GM21717 (cell line): Measurements from ENCODE around the gene ACY1.
"Not testable (repeated sequence)": the region's sequence is repeated elsewhere in the genome, so short reads cannot be mapped to it uniquely, and the experiment has no call there.

Source experiments
- ATAC-seq: cut with Tn5 transposase; IDR thresholded peaks from one replicate; pipeline ENCODE4 v1.9.1; 2021; ENCODE audit warnings: mild to moderate bottlenecking, moderate library complexity; ENCODE audit not compliant: unreplicated experiment

ACY1 gene

DNA sequence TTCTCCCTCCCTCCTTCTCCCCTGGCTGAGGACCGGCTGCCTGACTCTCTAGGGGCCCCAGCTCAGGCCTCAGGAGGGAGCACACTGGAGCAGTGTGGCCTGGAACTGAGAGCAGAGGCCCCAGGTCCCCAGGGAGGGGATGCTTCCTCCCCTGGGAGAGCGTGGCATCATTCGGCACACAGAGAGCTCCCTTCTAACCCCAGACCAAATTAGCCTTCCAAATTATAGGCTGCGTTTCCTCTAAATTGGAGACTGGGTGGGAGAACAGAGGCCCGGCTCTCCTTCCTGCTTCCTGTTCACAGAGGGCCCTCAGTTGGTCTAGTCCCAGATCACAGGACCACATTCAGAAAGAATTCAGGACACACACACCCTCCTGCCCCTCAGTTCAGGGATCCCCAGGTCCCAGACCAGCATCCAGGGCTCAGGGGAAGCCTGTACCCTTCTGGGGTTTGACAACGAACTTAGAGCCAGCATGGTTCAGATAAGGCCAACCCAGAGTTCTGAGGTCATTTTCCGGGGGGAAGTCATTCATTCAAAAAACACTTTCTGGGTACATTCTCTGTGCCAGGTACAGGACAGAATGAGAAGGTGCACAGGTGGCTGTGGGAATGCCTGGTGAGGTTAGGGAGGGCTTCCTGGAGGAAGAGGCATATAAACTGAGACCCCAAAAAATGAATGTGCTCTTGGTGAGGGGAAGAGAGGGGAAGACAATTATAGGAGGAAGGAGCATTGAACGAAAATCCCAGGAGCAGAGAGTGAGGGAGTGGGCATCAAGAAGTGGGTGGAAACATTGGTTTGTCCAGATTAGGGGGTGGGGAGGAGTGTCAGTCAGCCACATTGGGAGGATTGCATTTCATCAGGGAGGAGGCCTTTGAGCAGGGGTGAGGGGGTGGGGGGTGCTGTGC lies 40.8 kb downstream of the ACY1 start:
- no peak for ATAC-seq

GRCh38 chr3:52024765-52025452 lies 41.6 kb downstream of the ACY1 start:
- ATAC-seq, result no peak

GRCh38 chr3:52025453-52025852 lies 42.1 kb downstream of the ACY1 start:
- no peak for ATAC-seq

- ATAC-seq, result no peak
These were observed 42.7 kb downstream of the ACY1 start for GRCh38 chr3:52026041-52026440.

- ATAC-seq, result no peak
These were observed 45.2 kb downstream of the ACY1 start for GRCh38 chr3:52028572-52028971.

DNA sequence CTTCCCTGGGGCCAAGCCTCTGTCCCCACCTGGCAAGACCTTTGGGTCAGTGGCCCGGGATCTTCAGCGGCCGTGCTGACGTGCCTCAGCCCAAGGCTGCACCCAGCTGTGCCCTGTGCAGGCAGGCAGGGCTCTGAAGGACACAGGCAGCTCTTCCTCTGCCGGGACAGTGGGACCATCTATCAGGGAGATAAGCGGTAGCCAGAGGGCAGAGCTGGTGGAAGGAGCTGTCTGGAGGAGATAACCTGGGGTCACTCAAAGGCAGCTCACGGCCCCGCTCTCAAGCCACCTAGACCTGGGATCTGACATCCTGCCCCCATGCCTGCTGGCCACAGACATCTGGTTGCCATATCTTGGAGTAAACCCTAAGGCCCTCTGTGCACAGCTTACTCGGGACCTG lies 45.7 kb downstream of the ACY1 start:
- no peak for ATAC-seq

GRCh38 chr3:52029535-52029934 lies 46.2 kb downstream of the ACY1 start:
- ATAC-seq, result no peak

GRCh38 chr3:52030714-52031310 lies 47.5 kb downstream of the ACY1 start:
- no peak for ATAC-seq

DNA sequence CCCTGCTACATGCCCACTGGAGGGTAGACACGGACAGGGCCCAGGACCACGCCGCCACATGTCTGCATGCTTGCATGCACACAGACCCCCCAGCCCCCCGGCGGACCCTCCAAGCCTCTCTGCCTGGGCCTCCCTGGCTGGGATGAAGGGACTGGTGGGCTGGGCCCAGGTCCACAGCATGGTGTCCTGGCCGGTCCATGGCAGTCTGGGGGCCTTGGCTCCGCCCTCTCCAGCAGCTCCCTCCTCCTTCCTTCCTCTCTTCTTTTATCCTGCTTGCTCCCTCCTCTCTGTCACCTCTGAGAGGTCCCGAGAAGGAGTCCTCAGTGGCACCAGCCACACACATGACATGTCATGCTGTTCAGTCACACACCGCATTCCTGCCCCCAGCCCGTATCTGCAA lies 48.6 kb downstream of the ACY1 start:
- no peak for ATAC-seq

DNA sequence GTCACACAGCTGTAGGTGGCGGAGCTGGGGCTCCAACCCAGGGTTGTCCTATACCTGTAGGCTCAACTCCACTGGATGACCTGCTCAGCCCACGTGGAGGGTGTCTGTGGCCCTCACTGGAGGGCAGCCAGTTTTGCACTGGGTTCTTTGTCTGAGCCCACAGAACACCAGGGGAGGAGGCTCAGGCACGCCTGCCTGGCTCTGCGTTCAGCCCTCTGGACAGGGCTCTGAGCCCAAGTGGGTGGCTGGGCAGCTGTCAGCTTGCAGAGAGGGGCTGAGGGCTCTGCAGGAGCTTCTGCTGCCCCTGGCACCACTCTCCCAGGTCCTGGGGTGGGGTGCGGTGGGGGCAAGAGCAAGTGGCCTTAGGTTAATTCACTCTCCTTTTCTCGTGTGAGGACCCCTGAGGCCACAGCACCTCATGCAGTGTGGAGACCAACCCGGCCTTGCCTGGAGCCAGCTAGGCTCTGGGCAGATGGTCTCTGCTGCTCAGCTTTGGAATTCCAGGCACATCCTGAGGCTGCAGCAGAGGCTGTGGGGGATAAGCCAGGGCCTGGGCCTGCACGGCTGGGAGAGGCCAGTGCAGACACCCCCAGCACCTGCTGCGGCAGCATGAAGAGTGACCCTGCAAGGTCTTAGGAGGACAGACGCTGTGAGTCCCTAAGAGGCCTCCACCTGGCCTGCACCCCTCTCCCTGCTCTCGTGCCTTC lies 49.5 kb downstream of the ACY1 start:
- ATAC-seq, result no peak

DNA sequence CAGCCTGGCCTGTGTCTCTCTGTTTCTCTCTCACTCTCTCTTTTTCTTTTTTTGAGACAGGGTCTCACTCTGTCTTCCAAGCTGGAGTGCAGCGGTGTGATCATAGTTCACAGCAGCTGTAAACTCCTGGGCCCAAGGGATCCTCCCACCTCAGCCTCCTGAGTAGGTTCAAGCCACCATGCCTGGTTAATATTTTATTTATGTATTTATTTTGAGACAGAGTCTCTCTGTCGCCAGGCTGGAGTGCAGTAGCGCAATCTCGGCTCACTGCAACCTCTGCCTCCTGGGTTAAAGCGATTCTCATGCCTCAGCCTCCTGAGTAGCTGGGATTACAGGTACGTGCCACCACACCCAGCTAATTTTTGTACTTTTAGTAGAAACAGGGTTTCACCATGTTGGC lies 50.4 kb downstream of the ACY1 start:
- ATAC-seq, result not testable (repeated sequence)

DNA sequence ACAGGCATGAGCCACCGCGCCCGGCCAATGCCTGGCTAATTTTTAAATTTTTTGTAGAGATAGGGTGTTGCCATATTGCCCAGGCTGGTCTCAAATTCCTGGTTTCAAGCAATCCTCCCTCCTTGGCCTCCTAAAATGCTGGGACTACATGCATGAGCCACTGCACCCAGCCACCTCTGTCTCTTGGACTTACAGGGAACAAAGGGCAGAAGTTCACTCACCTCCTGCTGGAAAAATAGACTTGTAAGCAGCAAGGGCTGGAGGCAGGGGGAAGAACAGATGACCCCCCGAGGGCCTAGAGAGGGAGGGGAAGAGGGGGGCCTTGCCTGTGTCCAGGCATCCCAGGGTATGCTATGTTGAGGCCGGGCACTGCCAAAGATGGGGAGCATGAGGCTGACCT lies 50.9 kb downstream of the ACY1 start:
- ATAC-seq, result no peak

GRCh38 chr3:52034651-52035050 lies 51.3 kb downstream of the ACY1 start:
- no peak for ATAC-seq

DNA sequence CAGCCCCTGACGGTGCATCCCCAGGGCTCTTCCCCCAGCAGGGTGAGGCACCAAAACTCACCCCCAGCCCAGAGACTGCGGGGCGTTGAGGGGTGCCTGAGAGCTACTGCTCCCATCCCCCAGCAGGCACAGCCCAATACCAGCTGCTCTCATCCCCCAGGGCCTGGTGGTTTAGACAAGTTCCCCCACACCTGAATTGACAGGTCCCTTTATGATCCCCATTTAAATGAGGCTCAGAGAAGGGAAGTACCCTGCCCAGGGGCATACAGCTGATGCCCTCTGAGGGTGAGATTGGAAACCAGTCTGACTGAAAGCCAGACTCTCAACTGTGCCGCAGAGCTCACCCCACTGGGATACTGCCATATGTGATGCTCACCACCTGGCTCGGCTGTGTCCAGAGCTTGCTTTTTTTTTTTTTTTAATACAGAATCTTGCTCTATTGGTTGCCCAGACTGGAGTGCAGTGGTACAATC lies 52.9 kb downstream of the ACY1 start:
- ATAC-seq, result peak; percentile 63

DNA sequence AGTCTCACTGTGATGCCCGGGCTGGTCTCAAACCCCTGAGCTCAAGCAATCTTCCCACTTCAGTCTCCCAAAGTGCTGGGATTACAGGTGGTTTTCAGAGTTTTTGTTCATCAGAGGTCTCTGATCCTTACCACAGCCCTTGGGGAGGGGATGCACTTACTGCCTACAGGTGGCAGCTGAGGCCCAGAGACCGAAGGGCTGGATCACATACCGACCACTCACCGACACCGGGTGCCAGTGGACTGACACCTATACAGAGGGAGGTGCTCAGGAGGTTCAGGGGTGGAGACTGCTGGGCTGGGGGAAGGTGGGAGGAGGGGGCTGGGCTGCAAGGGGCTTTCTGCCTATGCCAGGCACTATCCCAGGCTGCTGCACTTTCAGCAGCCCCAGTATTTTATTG lies 53.5 kb downstream of the ACY1 start:
- no peak for ATAC-seq

- ATAC-seq, result no peak
These were observed 54.0 kb downstream of the ACY1 start for GRCh38 chr3:52037291-52037690.

DNA sequence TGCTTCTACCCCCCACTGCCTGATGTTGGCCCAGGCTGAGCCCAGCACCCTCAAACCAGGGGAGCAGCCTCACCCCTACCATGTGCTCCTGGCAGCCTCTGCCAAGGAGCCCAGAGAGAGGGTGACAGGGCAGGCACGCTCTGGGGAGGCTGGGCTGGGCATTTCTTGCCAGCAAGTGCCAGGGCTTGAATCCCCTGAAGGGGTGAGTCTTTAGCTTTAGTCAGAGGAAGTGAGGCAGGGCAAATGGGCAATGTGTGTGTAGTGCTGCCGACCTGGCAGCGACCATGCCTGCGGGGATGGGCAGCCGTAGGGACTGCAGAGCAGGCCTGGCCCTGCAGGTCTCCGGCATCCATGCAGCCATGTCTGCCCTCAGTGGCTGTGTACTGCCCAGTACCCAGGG lies 54.9 kb downstream of the ACY1 start:
- ATAC-seq, result no peak
